Stomach (tissue), 9 donors: ENCODE data around the gene WASL. TPM values are rescaled to one million over a fixed set of nuclear protein-coding genes. Genes with fewer than 3 reads are reported as not detected.

ENCODE experiments used
- DNase-seq, 2 donors: peaks; one replicate each; pipeline versions ENCODE4 v3.0.0 to v3.0.0-alpha.2; 2013 to 2019
- H3K27ac ChIP-seq, 5 donors: fragments of 200-600 bp in 4 of 5; sonication (generic) in 4 of 5; one replicate each; pipeline ENCODE4 v1.5.1; 2013 to 2019; ENCODE audit warnings: mild to moderate bottlenecking in 1 of 5, moderate library complexity in 1 of 5
- H3K27me3 ChIP-seq, 3 donors: fragments of 200-600 bp; sonication (generic); one replicate each; pipeline ENCODE4 v1.5.1; 2017 to 2019; ENCODE audit warnings: mixed run types in 1 of 3
- H3K36me3 ChIP-seq, 4 donors: fragments of 200-600 bp; sonication (generic); 1 replicate in 3 of 4; 2 replicates in 1 of 4; pipeline ENCODE4 v1.5.1; 2016 to 2019
- H3K4me1 ChIP-seq, 4 donors: fragments of 200-600 bp; sonication (generic); one replicate each; pipeline ENCODE4 v1.5.1; 2016 to 2019
- H3K4me3 ChIP-seq, 4 donors: fragments of 200-600 bp; sonication (generic) in 3 of 4; one replicate each; pipeline ENCODE4 v1.5.1; 2016 to 2019; ENCODE audit warnings: mild to moderate bottlenecking in 1 of 4
- H3K9me3 ChIP-seq, 4 donors: fragments of 200-600 bp; sonication (generic); one replicate each; pipeline ENCODE4 v1.5.1; 2016 to 2019
- EP300 ChIP-seq: sonication (generic); formaldehyde crosslinking; IDR thresholded peaks from one replicate; pipeline ENCODE4 v1.6.1; 2017; ENCODE audit warnings: antibody characterized with exemption
- POLR2A ChIP-seq, 4 donors: fragments of 450-650 bp; IDR thresholded peaks; one replicate each; pipeline ENCODE4 v1.6.1; 2016; ENCODE audit warnings: antibody characterized with exemption in 4 of 4, control low read depth in 2 of 4, mild to moderate bottlenecking in 1 of 4, moderate library complexity in 1 of 4
- POLR2AphosphoS5 ChIP-seq, 3 donors: sonication (generic); formaldehyde crosslinking; IDR thresholded peaks; one replicate each; pipeline ENCODE4 v1.6.1; 2016; ENCODE audit warnings: antibody characterized with exemption in 3 of 3
- WGBS, 5 donors: extraction: QIAGEN DNeasy Blood & Tissue Kit in 3 of 5; methylation state at CpG; one replicate each; pipeline versions ENCODE4 v1.1.5 to v1.1.7; 2013 to 2018; 5-methylcytosine and 5-hydroxymethylcytosine counted together
- intact Hi-C: fragments of 100-400 bp; cut with DNase I; formaldehyde crosslinking; loops from one replicate; pipeline ENCODE4 v1.15.1; 2023; ENCODE audit warnings: low total_unique reads
- polyA plus RNA-seq, 3 donors: library from polyadenylated mRNA; stranded (reverse); fragments of 200-250 nt; gene quantifications; one replicate each; pipeline ENCODE4 v1.2.3, GENCODE V29; 2013
- total RNA-seq, 5 donors: library from RNA; depleted of rRNA; stranded (reverse); fragments of >200 nt; gene quantifications; one replicate each; pipeline versions ENCODE4 v1.1.0 to v1.2.3, GENCODE V29; 2014 to 2016
- TF ChIP-seq, protein P1 (sequence below), 7 experiments: fragments of 450-650 bp in 4 of 7; fragments of 200-600 bp in 3 of 7; sonication (generic) in 3 of 7; IDR thresholded peaks; one replicate each; pipeline ENCODE4 v1.5.1; 2016 to 2019; ENCODE audit warnings: antibody characterized with exemption in 7 of 7, control low read depth in 2 of 7, mild to moderate bottlenecking in 1 of 7
- donor health status: healthy with polysubstance abuse.
- donor health status: Bipolar disorder and iron deficiency.
- donor health status: healthy.

WASL gene
- total and polyA plus RNA-seq, 8 donors: 9.0 to 56.7 (median 21.7) TPM

- no peak for TF ChIP-seq POLR2AphosphoS5 (IDR thresholded peaks at IDR 0.05)
- no peak for TF ChIP-seq EP300
- no peak for TF ChIP-seq POLR2A (IDR thresholded peaks at IDR 0.05)
- TF ChIP-seq, protein P1, sequence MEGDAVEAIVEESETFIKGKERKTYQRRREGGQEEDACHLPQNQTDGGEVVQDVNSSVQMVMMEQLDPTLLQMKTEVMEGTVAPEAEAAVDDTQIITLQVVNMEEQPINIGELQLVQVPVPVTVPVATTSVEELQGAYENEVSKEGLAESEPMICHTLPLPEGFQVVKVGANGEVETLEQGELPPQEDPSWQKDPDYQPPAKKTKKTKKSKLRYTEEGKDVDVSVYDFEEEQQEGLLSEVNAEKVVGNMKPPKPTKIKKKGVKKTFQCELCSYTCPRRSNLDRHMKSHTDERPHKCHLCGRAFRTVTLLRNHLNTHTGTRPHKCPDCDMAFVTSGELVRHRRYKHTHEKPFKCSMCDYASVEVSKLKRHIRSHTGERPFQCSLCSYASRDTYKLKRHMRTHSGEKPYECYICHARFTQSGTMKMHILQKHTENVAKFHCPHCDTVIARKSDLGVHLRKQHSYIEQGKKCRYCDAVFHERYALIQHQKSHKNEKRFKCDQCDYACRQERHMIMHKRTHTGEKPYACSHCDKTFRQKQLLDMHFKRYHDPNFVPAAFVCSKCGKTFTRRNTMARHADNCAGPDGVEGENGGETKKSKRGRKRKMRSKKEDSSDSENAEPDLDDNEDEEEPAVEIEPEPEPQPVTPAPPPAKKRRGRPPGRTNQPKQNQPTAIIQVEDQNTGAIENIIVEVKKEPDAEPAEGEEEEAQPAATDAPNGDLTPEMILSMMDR (IDR thresholded peaks at IDR 0.05): no peak
- Histone ChIP-seq H3K4me1 (no peaks in the 10 kb centered on the region), H3K27me3 (no peaks in the 10 kb centered on the region), H3K9me3 (no peaks in the 10 kb centered on the region), H3K36me3 (no peaks in the 10 kb centered on the region), H3K4me3 (no peak overlapping the region), H3K27ac (no peak overlapping the region)
- WGBS, 5 donors: 45 to 67% (median 63%) methylated on average over 1 of the region's 1 CpG
- intact Hi-C loops: no loop called here
- DNase-seq: no peak
Observed at GRCh38 chr7:123666492-123666891, 82.3 kb downstream of the WASL start.

GRCh38 chr7:123665896-123666295 lies 82.9 kb downstream of the WASL start:
- no peak overlapping the region for H3K4me3 ChIP-seq
- 36 to 52% (median 44%) methylated on average over 1 of the region's 1 CpG for WGBS, 5 donors
- DNase-seq: peak in 1 of 2 donors; percentile 31
- H3K36me3 ChIP-seq: no peaks in the 10 kb centered on the region
- H3K4me1 ChIP-seq: no peaks in the 10 kb centered on the region
- H3K27me3 ChIP-seq: no peaks in the 10 kb centered on the region
- TF ChIP-seq, protein P1 (IDR thresholded peaks at IDR 0.05): no peak
- no peak for TF ChIP-seq POLR2A (IDR thresholded peaks at IDR 0.05)
- no peak for TF ChIP-seq EP300
- TF ChIP-seq POLR2AphosphoS5 (IDR thresholded peaks at IDR 0.05): no peak
- no peaks in the 10 kb centered on the region for H3K9me3 ChIP-seq
- no peak overlapping the region for H3K27ac ChIP-seq
- intact Hi-C loops: no loop called here

DNA sequence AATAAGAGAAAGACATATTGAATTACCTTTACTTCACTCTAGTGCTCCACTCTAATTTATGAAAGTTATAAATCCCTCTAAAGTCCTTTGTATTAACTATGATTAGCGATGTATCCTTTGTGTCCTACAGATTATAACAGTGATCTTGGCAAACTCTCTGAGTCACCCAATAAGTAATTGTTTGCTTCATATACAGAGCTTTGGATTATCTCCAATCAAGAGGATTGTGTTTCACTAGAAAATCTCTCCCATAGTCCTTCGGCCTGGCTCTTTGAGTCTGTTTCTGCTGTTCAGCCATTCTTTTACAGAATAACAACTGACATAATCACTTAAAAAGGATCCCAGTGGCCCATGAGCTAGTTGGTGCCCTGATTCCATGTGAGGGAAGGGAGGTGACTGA lies 83.6 kb downstream of the WASL start:
- H3K27me3 ChIP-seq: no peaks in the 10 kb centered on the region
- TF ChIP-seq EP300: no peak
- TF ChIP-seq, protein P1 (IDR thresholded peaks at IDR 0.05): no peak
- 20 to 41% (median 34%) methylated on average over 2 of the region's 2 CpGs for WGBS, 5 donors
- no peak overlapping the region for H3K4me3 ChIP-seq
- H3K36me3 ChIP-seq: no peaks in the 10 kb centered on the region
- no peaks in the 10 kb centered on the region for H3K4me1 ChIP-seq
- DNase-seq: no peak
- H3K9me3 ChIP-seq: no peaks in the 10 kb centered on the region
- no peak overlapping the region for H3K27ac ChIP-seq
- intact Hi-C loops: no loop called here

- no peak for DNase-seq
- Histone ChIP-seq H3K27ac (no peak overlapping the region), H3K27me3 (no peaks in the 10 kb centered on the region), H3K4me1 (no peaks in the 10 kb centered on the region), H3K9me3 (no peaks in the 10 kb centered on the region), H3K36me3 (no peaks in the 10 kb centered on the region), H3K4me3 (no peak overlapping the region)
- intact Hi-C loops: no loop called here
- WGBS, 5 donors: 83 to 93% (median 89%) methylated on average over 6 of the region's 6 CpGs
- TF ChIP-seq POLR2A (IDR thresholded peaks at IDR 0.05) (no peak), EP300 (no peak), POLR2AphosphoS5 (IDR thresholded peaks at IDR 0.05) (no peak)
- TF ChIP-seq, protein P1 (IDR thresholded peaks at IDR 0.05): no peak
Observed at GRCh38 chr7:123663200-123663599, 85.6 kb downstream of the WASL start.
